OCI-LY7 (cell line): ENCODE results near the gene FOXE3. TPM values are rescaled to one million over a fixed set of nuclear protein-coding genes. Genes with fewer than 3 reads are reported as not detected.

Source experiments
- BruUV-seq: library from RNA; stranded (reverse); fragments of 400-500 nt; replicated peaks from 2 replicates; lab custom pipeline; 2021; lab: Mats Ljungman, UMichigan
- CTCF ChIA-PET: fragments of 300-600 bp; sonication (Branson Sonifier 250); formaldehyde crosslinking; loops from one replicate; lab custom pipeline; 2022; ENCODE audit warnings: antibody characterized with exemption; ENCODE audit not compliant: unreplicated experiment; lab: Charles Lee
- POLR2A ChIA-PET: fragments of 300-600 bp; sonication (Branson Sonifier 250); formaldehyde crosslinking; loops from one replicate; lab custom pipeline; 2022; ENCODE audit warnings: antibody characterized with exemption; lab: Charles Lee
- DNase-seq: peaks from one replicate; pipeline ENCODE4 v3.0.0-alpha.2; 2015; ENCODE audit warnings: low spot score
- H2AFZ ChIP-seq: fragments of 200-600 bp; sonication (generic), shearing (Covaris generic); 2 replicates; pipeline ENCODE4 v1.6.1; 2014; ENCODE audit warnings: mild to moderate bottlenecking, antibody characterized with exemption, low read length, moderate library complexity
- H3K27ac ChIP-seq: fragments of 200-600 bp; sonication (generic); 2 replicates; pipeline ENCODE4 v1.5.1; 2014; ENCODE audit warnings: mixed run types, low read depth, mild to moderate bottlenecking, moderate library complexity, low read length, inconsistent platforms; ENCODE audit not compliant: poor library complexity, severe bottlenecking
- H3K36me3 ChIP-seq: fragments of 200-600 bp; sonication (generic); 2 replicates; pipeline ENCODE4 v1.6.1; 2014; ENCODE audit warnings: mild to moderate bottlenecking, antibody characterized with exemption, low read length, moderate library complexity, mixed read lengths; ENCODE audit not compliant: insufficient read depth
- H3K4me1 ChIP-seq: fragments of 200-600 bp; sonication (generic); 2 replicates; pipeline ENCODE4 v1.5.1; 2014; ENCODE audit warnings: mild to moderate bottlenecking, low read length; ENCODE audit not compliant: insufficient read depth, poor library complexity, severe bottlenecking
- H3K4me2 ChIP-seq: fragments of 200-600 bp; sonication (generic); 2 replicates; pipeline ENCODE4 v1.6.1; 2014; ENCODE audit warnings: mild to moderate bottlenecking, low read length
- H3K4me3 ChIP-seq: fragments of 200-600 bp; sonication (generic); 2 replicates; pipeline ENCODE4 v1.5.1; 2014; ENCODE audit warnings: mild to moderate bottlenecking, low read depth, low read length; ENCODE audit not compliant: poor library complexity, severe bottlenecking
- H3K79me2 ChIP-seq: fragments of 200-600 bp; sonication (generic); 2 replicates; pipeline ENCODE4 v1.6.1; 2016; ENCODE audit warnings: low read depth, mild to moderate bottlenecking, low read length, moderate library complexity, mixed read lengths; ENCODE audit not compliant: insufficient read depth
- H3K9me2 ChIP-seq: fragments of 200-600 bp; sonication (generic); 2 replicates; pipeline ENCODE4 v1.6.1; 2016; ENCODE audit warnings: mild to moderate bottlenecking, low read length, mixed read lengths; ENCODE audit not compliant: insufficient read depth
- H3K9me3 ChIP-seq: fragments of 200-600 bp; sonication (generic); 2 replicates; pipeline ENCODE4 v1.6.1; 2014; ENCODE audit warnings: mild to moderate bottlenecking, mixed run types, low read length, mixed read lengths
- H4K20me1 ChIP-seq: fragments of 200-600 bp; sonication (generic); 2 replicates; pipeline ENCODE4 v1.6.1; 2014; ENCODE audit warnings: mild to moderate bottlenecking, antibody characterized with exemption, low read length, moderate library complexity, mixed read lengths; ENCODE audit not compliant: insufficient read depth
- CTCF ChIP-seq: fragments of 200-600 bp; sonication (generic); conservative IDR thresholded peaks from 2 replicates; pipeline ENCODE4 v1.5.1; 2014; ENCODE audit warnings: mild to moderate bottlenecking, antibody characterized with exemption, low read length, moderate library complexity, mixed read lengths
- EZH2phosphoT487 ChIP-seq: fragments of 200-600 bp; sonication (generic); IDR thresholded peaks from 2 replicates; pipeline ENCODE4 v1.6.1; 2018; ENCODE audit warnings: low read depth, borderline replicate concordance, mild to moderate bottlenecking, mixed run types, antibody characterized with exemption, low read length, moderate library complexity, mixed read lengths
- intact Hi-C: fragments of 100-400 bp; cut with micrococcal nuclease; formaldehyde crosslinking; loops from one replicate; pipeline ENCODE4 v1.10.0; 2022; ENCODE audit not compliant: unreplicated experiment
- total RNA-seq, 2 experiments: library from RNA; depleted of rRNA in 1 of 2; stranded (reverse); fragments of >200 nt in 1 of 2; shearing (Covaris generic) in 1 of 2; gene quantifications; 2 replicates each; pipeline ENCODE4 v1.2.3, GENCODE V29; 2014 to 2022

FOXE3 gene
- total RNA-seq, 2 experiments from 2014 or later, result not detected

- Histone ChIP-seq H3K36me3 (no peaks in the 10 kb centered on the region), H3K4me3 (no peak overlapping the region), H3K27ac (no peak overlapping the region), H2AFZ (no peak overlapping the region), H3K9me3 (no peaks in the 10 kb centered on the region), H4K20me1 (no peaks in the 10 kb centered on the region), H3K4me1 (no peaks in the 10 kb centered on the region), H3K4me2 (no peak overlapping the region), H3K79me2 (no peaks in the 10 kb centered on the region), H3K9me2 (no peaks in the 10 kb centered on the region)
- POLR2A ChIA-PET, result no interaction called here
- DNase-seq, result no peak
- BruUV-seq, result no TSS peak
- intact Hi-C loops, result no loop called here
- TF ChIP-seq CTCF, result no peak
- no peak for TF ChIP-seq EZH2phosphoT487
- CTCF ChIA-PET, result no interaction called here
These were observed 459 bp downstream of the FOXE3 start for GRCh38 chr1:47416319-47417169.

GRCh38 chr1:47417170-47418044 is 1.3 kb downstream of the FOXE3 start:
- DNase-seq, result no peak
- no TSS peak for BruUV-seq

More at GRCh38 chr1:47417170-47418044, 1.3 kb downstream of the FOXE3 start:
- intact Hi-C loops, result no loop called here
- no peak overlapping the region for H3K4me2 ChIP-seq
- H3K9me3 ChIP-seq, result no peaks in the 10 kb centered on the region
- ChIA-PET CTCF (no interaction called here), POLR2A (interaction anchor here (1.7 kb wide), 1 partner anchor 17 kb away, joined by 3 read pairs; no protein-coding TSS in a partner anchor)
- H3K4me3 ChIP-seq, result no peak overlapping the region
- no peaks in the 10 kb centered on the region for H3K36me3 ChIP-seq
- no peaks in the 10 kb centered on the region for H4K20me1 ChIP-seq
- no peaks in the 10 kb centered on the region for H3K79me2 ChIP-seq
- H3K4me1 ChIP-seq, result no peaks in the 10 kb centered on the region
- H3K9me2 ChIP-seq, result no peaks in the 10 kb centered on the region
- TF ChIP-seq CTCF (no peak), EZH2phosphoT487 (no peak)
- H3K27ac ChIP-seq, result no peak overlapping the region
- H2AFZ ChIP-seq, result no peak overlapping the region
